T47D (cell line): ENCODE results near the gene AQP11.

ENCODE experiments used
- DNase-seq, 2 experiments: peaks; one replicate each; pipeline versions ENCODE4 v3.0.0 to v3.0.0-alpha.2; 2011 to 2012; ENCODE audit warnings: low read depth in 1 of 2, low spot score in 1 of 2
- JUND ChIP-seq: IDR thresholded peaks from 2 replicates; pipeline ENCODE4 v1.6.1; 2012; ENCODE audit warnings: low read depth
- in situ Hi-C: cut with HindIII; loops from 2 replicates; pipeline ENCODE4 v1.10.0; 2016; ENCODE audit warnings: low sequenced_read_pairs, low pct_unique_long_range_greater_than_20kb

AQP11 gene

DNA sequence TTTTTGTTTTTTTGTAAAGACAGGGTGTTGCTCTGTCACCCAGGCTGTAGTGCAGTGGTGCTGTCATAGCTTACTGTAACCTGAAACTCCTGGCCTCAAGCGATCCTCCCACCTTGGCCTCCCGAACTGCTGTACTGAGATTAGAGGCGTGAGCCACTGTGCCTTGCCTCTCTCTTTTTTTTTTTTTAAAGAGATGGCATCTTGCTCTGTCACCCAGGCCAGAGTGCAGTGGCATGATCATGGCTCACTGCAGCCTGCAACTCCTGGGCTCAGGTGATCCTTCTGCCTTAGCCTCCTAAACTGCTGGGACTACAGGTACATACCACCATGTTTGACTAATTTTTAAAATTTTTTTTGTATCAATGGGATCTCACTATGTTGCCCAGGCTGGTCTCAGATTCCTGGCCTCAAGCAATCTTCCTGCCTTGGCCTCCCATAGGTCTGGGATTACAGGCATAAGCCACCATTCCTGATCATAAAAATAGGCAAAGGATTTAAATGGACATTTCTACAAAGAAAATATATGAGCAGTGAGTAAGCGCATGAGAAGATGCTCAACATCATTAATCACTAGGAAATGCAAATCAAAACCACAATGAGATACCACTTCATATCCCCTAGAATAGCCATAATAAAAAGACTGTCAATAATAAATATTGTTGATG is 65.1 kb downstream of the AQP11 start:
- peak in 1 of 2 experiments; percentile 27 for DNase-seq
- in situ Hi-C loops, result no loop called here
- TF ChIP-seq JUND, result no peak

DNA sequence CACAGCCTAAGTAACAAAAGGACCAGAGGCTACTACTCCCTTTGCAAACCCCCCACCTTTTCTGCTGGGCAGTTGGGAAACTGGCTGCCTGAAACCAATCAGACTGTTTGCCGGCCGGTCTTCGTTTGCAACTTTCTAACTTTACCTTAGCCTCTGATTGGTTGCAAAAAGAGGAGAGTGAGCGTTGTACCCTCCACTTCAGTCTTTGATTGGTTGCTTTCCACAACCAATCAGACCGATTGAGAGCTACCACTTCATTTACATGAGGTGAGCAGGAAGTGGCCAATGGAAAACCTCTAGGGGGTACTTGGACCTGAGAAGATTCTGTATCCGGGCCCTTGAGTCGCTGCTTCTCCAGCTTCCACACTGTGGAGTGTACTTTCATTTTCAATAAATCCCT is 66.6 kb downstream of the AQP11 start:
- in situ Hi-C loops, result no loop called here
- DNase-seq, result peak in 1 of 2 experiments; percentile 24
- no peak for TF ChIP-seq JUND

DNA sequence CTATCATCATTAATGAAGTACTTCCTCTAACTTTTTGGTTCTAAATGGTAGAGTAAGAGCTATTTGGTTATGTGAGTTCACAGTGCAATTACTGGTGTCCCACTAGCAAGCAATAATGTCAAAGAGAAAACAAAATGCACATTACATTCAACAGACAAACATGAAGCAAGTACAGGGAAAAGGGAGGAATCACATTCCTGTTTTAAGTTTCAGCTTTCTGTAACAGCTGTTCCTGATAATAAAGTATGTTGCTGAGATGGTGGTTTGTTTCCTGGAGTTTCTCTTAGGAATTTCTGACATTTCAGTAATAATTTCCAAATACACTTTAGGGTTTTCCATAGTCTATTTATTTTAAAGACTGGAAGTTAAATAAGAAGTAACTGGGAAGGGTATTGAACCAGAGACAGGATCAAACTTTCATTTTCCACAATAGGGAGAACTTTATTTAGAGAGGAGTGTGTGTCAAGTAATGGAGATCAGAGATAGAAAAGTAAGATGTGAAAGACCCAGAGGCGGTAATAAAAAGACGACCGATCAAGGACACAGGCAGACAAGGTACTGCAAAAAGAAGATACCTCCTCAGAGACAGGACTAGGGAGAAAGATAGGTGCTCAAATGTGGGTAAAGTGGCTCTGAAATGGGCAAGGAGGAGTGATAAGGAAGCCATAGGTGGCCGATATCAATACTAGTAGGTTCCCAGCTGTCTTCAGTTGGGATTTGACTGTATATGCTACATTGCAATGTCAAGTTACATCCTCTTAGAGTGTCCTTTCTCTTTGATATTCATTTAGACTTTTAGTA is 68.7 kb downstream of the AQP11 start:
- no peak for TF ChIP-seq JUND
- in situ Hi-C loops, result no loop called here
- no peak for DNase-seq
